NOMO-1 (cell line): ENCODE measurements around the gene SPAG16.
A peak's percentile ranks its signal among the peaks of the same experiment; 100 is the strongest.

ENCODE experiments used
- DNase-seq, 2 experiments: peaks; one replicate each; lab custom pipeline; 2025; ENCODE audit not compliant: unreplicated experiment in 2 of 2; lab: John Stamatoyannopoulos, UW

The SPAG16 gene

GRCh38 chr2:213537579-213537978, 253.3 kb downstream of the SPAG16 start:
- no peak for DNase-seq

- DNase-seq: no peak
Observed at GRCh38 chr2:213544940-213545339, 260.7 kb downstream of the SPAG16 start.

- DNase-seq: peak in 1 of 2 experiments; percentile 16
Observed at GRCh38 chr2:213545481-213545880, 261.2 kb downstream of the SPAG16 start.

- no peak for DNase-seq
Observed at GRCh38 chr2:213545964-213546475, 261.8 kb downstream of the SPAG16 start.

- no peak for DNase-seq
Observed at GRCh38 chr2:213551526-213551925, 267.3 kb downstream of the SPAG16 start.

GRCh38 chr2:213559053-213559452, 274.8 kb downstream of the SPAG16 start:
- no peak for DNase-seq

GRCh38 chr2:213561759-213562158, 277.5 kb downstream of the SPAG16 start:
- no peak for DNase-seq

GRCh38 chr2:213562539-213563180, 278.4 kb downstream of the SPAG16 start:
- DNase-seq: no peak

GRCh38 chr2:213566846-213567245, 282.6 kb downstream of the SPAG16 start:
- no peak for DNase-seq

GRCh38 chr2:213609570-213610170, 325.4 kb downstream of the SPAG16 start:
- no peak for DNase-seq

- no peak for DNase-seq
Observed at GRCh38 chr2:213627054-213627710, 342.9 kb downstream of the SPAG16 start.

- no peak for DNase-seq
Observed at GRCh38 chr2:213627835-213628460, 343.7 kb downstream of the SPAG16 start.

- DNase-seq: no peak
Observed at GRCh38 chr2:213640738-213641425, 356.6 kb downstream of the SPAG16 start.

GRCh38 chr2:213644926-213645325, 360.7 kb downstream of the SPAG16 start:
- no peak for DNase-seq

GRCh38 chr2:213649176-213649575, 364.9 kb downstream of the SPAG16 start:
- no peak for DNase-seq

- no peak for DNase-seq
Observed at GRCh38 chr2:213664817-213665216, 380.6 kb downstream of the SPAG16 start.

- no peak for DNase-seq
Observed at GRCh38 chr2:213669657-213670056, 385.4 kb downstream of the SPAG16 start.

GRCh38 chr2:213678437-213679218, 394.4 kb downstream of the SPAG16 start:
- DNase-seq: no peak

GRCh38 chr2:213679894-213680293, 395.6 kb downstream of the SPAG16 start:
- no peak for DNase-seq

- no peak for DNase-seq
Observed at GRCh38 chr2:213682276-213682675, 398.0 kb downstream of the SPAG16 start.
